HG03159 (cell line): ENCODE measurements around the gene POLE2.
"Not testable (repeated sequence)": the region's sequence is repeated elsewhere in the genome, so short reads cannot be mapped to it uniquely, and the experiment has no call there.

Source experiments
- ATAC-seq: cut with Tn5 transposase; IDR thresholded peaks from one replicate; pipeline ENCODE4 v1.9.1; 2021; ENCODE audit warnings: mild to moderate bottlenecking, moderate library complexity; ENCODE audit not compliant: unreplicated experiment

The POLE2 gene

DNA sequence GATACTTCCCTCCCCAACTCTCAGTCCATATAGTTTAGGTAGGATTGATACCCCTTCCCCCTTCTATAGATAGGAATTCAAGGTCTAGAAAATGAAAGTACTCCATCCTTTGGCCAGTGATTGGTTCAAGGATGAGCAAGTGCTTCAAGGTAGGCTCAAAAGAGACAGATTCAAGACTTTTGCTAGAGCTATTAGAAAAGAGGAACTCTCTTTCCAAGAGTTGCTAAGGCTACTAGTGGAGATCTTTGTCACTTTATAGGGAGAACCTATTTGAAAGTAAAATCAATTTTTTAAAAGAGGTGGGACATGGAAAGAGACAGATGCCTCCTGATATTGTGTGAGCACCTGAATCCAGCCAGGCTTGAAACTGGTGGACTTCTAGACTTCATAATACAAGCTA, 17.5 kb downstream of the POLE2 start:
- ATAC-seq, result no peak

GRCh38 chr14:49659526-49660455, 28.2 kb downstream of the POLE2 start:
- ATAC-seq, result no peak

DNA sequence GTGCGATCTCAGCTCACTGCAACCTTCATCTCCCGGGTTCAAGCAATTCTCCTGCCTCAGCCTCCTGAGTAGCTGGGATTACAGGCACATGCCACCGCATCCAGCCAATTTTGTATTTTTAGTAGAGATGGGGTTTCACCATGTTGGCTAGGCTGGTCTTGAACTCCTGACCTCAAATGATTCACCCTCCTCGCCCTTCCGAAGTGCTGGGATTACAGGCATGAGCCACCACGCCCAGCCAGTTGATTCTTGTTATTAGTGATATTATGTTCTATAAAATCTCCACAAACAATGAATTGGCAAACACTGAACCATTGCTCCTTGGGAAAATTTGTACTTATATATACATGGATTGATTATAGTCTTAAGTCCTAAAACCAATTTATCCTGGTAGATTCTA, 30.5 kb downstream of the POLE2 start:
- ATAC-seq, result not testable (repeated sequence)

DNA sequence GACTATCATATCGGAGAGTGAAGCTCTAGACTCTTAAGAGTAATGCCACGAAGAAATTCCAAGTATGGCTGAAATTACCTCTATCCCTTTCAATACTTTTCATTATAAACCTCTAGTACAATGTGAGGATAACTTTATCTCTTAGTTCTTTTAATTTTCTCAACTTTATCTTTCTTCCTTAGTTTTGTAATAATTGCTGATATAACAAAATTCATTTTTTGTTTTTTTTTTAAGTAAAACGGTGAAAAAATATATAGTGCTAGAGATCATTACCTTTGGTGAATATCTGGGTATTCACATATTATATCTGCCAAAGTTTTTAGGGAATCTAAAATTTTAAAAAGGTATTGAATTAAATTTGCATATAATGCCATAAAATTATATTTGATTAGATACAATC, 33.5 kb downstream of the POLE2 start:
- no peak for ATAC-seq

DNA sequence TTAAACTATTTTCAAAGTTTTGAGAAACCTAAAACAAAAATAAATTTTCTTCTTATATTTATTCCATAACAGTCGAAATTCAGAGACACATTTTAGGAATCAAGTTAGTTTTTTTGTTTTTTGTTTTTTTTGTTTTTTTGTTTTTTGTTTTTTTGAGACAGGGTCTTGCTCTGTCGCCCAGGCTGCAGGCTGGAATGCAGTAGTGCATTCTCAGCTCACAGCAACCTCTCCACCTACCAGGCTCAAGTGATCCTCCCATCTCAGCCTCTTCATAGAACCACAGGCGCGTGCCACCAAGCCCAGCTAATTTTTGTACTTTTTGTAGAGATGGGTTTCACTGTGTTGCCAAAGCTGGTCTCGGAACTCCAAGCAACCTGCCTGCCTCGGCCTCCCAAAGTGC, 34.5 kb downstream of the POLE2 start:
- ATAC-seq, result no peak

GRCh38 chr14:49642163-49642562, 45.9 kb downstream of the POLE2 start:
- ATAC-seq, result no peak

- no peak for ATAC-seq
Measured at GRCh38 chr14:49641697-49642129, 46.3 kb downstream of the POLE2 start.

GRCh38 chr14:49640540-49641417, 47.2 kb downstream of the POLE2 start:
- no peak for ATAC-seq

DNA sequence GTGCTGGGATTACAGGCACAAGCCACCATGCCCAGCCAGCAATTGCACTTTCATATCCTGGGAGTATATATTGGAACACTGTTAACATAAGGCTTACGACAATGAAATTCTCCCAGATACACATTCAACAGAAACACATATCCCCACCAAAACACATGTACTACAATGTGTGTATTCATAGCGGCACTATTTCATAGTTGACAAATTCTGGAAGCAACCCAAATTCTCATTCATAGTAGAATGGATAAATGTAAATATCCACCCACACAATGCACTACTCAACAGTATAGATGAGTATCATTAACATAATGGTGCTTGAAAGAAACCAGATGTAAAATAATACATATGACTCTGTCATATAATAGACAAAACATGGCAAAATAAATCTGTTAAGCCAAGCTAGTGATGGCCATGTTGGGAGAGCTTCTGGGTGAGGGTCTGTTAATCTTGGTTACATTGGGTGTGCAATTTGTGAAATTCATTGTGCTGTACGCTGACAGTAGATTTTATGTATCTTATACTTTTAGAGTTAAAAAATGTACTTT, 50.4 kb downstream of the POLE2 start:
- ATAC-seq, result no peak

DNA sequence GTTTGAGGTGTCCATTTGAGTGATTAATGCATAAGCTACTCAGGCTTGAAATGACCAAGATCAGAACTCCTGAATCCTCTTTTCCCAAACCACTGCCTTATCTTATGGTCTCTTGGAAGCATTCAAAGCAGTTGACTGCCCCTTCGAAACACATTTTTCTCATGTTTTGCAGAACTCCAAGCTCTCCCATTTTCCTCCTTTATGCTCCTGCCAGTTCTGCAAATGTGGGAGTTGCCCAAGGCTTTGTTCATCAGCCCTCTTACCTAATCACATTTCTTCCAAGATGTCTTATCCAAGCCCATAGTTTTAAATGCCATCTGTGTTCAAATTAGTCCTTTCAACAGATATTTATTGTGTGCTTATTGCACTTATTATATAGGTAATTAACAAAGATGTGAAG, 51.1 kb downstream of the POLE2 start:
- no peak for ATAC-seq

DNA sequence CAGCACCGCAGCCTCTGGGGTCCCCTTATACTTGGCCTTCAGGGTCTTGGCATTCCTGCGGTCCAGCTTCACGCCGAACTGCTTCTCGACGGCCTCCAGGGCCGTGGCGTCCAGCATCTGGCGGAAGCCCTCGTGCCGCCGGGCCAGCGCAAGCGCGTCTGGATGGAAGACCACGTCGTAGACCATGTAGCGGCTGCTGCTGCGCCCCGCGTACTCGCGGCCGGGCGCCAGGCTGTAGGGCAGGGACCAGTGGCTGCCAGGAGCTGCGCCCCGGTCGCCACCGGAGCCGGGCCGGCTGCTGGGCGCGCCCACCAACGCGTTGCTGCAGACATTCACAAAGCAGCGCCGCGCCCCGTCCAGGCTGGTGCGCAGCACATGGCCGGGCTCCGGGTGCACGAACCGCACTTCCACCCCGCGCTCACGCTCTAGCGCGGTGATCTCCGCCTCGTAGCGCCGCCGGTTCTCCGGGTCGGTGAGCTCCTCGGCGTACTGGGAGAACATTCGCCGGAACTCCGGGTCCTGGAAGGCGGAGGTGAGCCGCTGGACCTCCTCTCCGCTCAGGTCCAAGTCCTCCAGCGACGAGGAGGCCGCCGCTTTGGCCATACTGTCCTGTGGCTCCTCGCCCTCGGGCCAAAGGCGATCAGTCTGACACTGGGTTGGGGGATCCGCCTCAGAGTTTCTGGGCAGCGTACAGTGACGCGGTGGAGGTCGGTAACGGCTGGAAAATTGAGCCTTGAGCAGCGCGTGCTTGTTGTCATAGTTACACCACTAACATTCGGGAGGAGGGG, 53.3 kb downstream of the POLE2 start, which contains the start of gene DNAAF2:
TSS of gene DNAAF2 (minus strand) at position 698 of the 788 bp plus-strand sequence. CDS start at position 603, 95 bp downstream.
- ATAC-seq, result peak; percentile 32

GRCh38 chr14:49633640-49634546, 54.1 kb downstream of the POLE2 start:
- ATAC-seq, result peak; percentile 78

- ATAC-seq, result no peak
Measured at GRCh38 chr14:49623941-49624839, 63.8 kb downstream of the POLE2 start.

GRCh38 chr14:49623387-49623786, 64.6 kb downstream of the POLE2 start:
- no peak for ATAC-seq

GRCh38 chr14:49622022-49622607, 65.9 kb downstream of the POLE2 start:
- ATAC-seq, result no peak

GRCh38 chr14:49621114-49621881, 66.7 kb downstream of the POLE2 start:
- ATAC-seq, result peak; percentile 28
